Ishikawa (cell line): ENCODE data around the gene OVOL2.

Experiments
- EP300 ChIP-seq: IDR thresholded peaks from 2 replicates; pipeline ENCODE4 v1.6.1; 2012; ENCODE audit warnings: borderline replicate concordance
- TEAD4 ChIP-seq: IDR thresholded peaks from 2 replicates; pipeline ENCODE4 v1.6.1; 2012
- TF ChIP-seq, protein P1 (sequence below): IDR thresholded peaks from 2 replicates; pipeline ENCODE4 v1.6.1; 2012

DNA sequence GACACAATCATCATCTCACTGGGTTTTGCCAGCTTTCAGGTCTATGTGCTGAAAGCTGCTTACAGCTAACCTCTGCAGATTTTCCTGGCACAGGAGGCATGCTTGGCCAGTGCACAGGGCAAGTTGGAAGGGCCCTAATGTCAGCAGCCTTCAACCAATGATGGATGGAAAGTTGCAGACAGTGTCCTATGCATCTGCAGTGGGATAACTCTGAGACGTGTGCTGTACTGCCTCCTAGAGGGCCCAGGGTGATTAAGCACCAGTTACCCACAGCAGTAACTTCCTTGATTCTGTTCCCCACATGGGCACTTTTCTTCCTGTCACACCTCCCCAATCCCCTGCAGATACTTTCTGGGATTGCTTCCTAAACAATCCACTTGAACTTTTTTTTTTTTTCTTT, 38.6 kb downstream of the OVOL2 start:
- TF ChIP-seq EP300 (no peak), TEAD4 (no peak)
- TF ChIP-seq, protein P1, sequence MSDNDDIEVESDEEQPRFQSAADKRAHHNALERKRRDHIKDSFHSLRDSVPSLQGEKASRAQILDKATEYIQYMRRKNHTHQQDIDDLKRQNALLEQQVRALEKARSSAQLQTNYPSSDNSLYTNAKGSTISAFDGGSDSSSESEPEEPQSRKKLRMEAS = no peak
